Smooth muscle cell (in vitro differentiated cells): ENCODE data around the gene VPS35L. TPM values are rescaled to one million over a fixed set of nuclear protein-coding genes. Genes with fewer than 3 reads are reported as not detected.

ENCODE experiments used
- DNase-seq: peaks from one replicate; lab custom pipeline; 2025; ENCODE audit not compliant: unreplicated experiment; lab: John Stamatoyannopoulos, UW
- H2AFZ ChIP-seq: fragments of 200-600 bp; sonication (generic); 2 replicates; pipeline ENCODE4 v1.6.0; 2016; ENCODE audit warnings: antibody characterized with exemption, low read depth, mild to moderate bottlenecking
- H3F3A ChIP-seq: fragments of 200-600 bp; sonication (generic); 2 replicates; pipeline ENCODE4 v1.6.0; 2017; ENCODE audit warnings: antibody characterized with exemption, low read depth
- H3K27ac ChIP-seq: fragments of 200-600 bp; sonication (generic); 2 replicates; pipeline ENCODE4 v1.5.1; 2016; ENCODE audit warnings: low read depth, mild to moderate bottlenecking
- H3K27me3 ChIP-seq: fragments of 200-600 bp; sonication (generic); 2 replicates; pipeline ENCODE4 v1.6.1; 2016; ENCODE audit warnings: low read depth, mild to moderate bottlenecking
- H3K36me3 ChIP-seq: fragments of 200-600 bp; sonication (generic); 2 replicates; pipeline ENCODE4 v1.5.1; 2016; ENCODE audit warnings: low read depth
- H3K4me1 ChIP-seq: fragments of 200-600 bp; sonication (generic); 2 replicates; pipeline ENCODE4 v1.5.1; 2016; ENCODE audit warnings: low read depth
- H3K4me2 ChIP-seq: fragments of 200-600 bp; sonication (generic); 2 replicates; pipeline ENCODE4 v1.6.0; 2016; ENCODE audit warnings: mild to moderate bottlenecking
- H3K4me3 ChIP-seq: fragments of 200-600 bp; sonication (generic); 2 replicates; pipeline ENCODE4 v1.5.1; 2016; ENCODE audit warnings: mild to moderate bottlenecking
- H3K79me2 ChIP-seq: fragments of 200-600 bp; sonication (generic); 2 replicates; pipeline ENCODE4 v1.6.0; 2016; ENCODE audit warnings: low read depth, mild to moderate bottlenecking
- H3K9ac ChIP-seq: fragments of 200-600 bp; sonication (generic); 2 replicates; pipeline ENCODE4 v1.6.0; 2016; ENCODE audit warnings: low read depth
- H3K9me3 ChIP-seq: fragments of 200-600 bp; sonication (generic); replicated peaks from 2 replicates; pipeline ENCODE4 v1.5.1; 2016; ENCODE audit warnings: low read depth
- H4K20me1 ChIP-seq: fragments of 200-600 bp; sonication (generic); 2 replicates; pipeline ENCODE4 v1.6.0; 2016; ENCODE audit warnings: low read depth
- CTCF ChIP-seq: fragments of 200-600 bp; sonication (generic); IDR thresholded peaks from 2 replicates; pipeline ENCODE4 v1.5.1; 2017; ENCODE audit warnings: borderline replicate concordance, mild to moderate bottlenecking, antibody characterized with exemption; ENCODE audit not compliant: insufficient read depth, poor library complexity, severe bottlenecking
- WGBS: methylation state at CpG from one replicate; pipeline ENCODE4 v1.1.7; 2016; ENCODE audit warnings: low lambda C conversion rate; 5-methylcytosine and 5-hydroxymethylcytosine counted together
- polyA plus RNA-seq: library from polyadenylated mRNA; unstranded; fragments of >200 nt; fragmentation: Nextera tagmentation; extraction: Ambion mirVana; gene quantifications from 2 replicates; pipeline ENCODE4 v1.2.1, GENCODE V29; 2016
- total RNA-seq: library from RNA; depleted of rRNA; stranded (reverse); fragments of >200 nt; gene quantifications from 2 replicates; pipeline ENCODE4 v1.2.3, GENCODE V29; 2014

VPS35L gene
- total and polyA plus RNA-seq, 2 experiments from 2014 or later, result 46.7 to 47.4 TPM

- Histone ChIP-seq H4K20me1 (no peaks in the 10 kb centered on the region), H3K27ac (no peak overlapping the region), H3K9me3 (no peaks in the 10 kb centered on the region), H3K79me2 (no peaks in the 10 kb centered on the region), H3K4me1 (no peaks in the 10 kb centered on the region), H3K36me3 (peaks cover 6% of the 10 kb centered on the region), H3K9ac (no peak overlapping the region), H3K27me3 (no peaks in the 10 kb centered on the region), H3F3A (no peaks in the 10 kb centered on the region), H3K4me2 (no peak overlapping the region), H3K4me3 (no peak overlapping the region), H2AFZ (no peak overlapping the region)
- no peak for DNase-seq
- no peak for TF ChIP-seq CTCF
- WGBS, result 85% methylated on average over 7 of the region's 7 CpGs
Observed at GRCh38 chr16:19645557-19645981, 90.1 kb downstream of the VPS35L start.

- no peak overlapping the region for H2AFZ ChIP-seq
- H3K27me3 ChIP-seq, result no peaks in the 10 kb centered on the region
- no peak overlapping the region for H3K4me3 ChIP-seq
- no peaks in the 10 kb centered on the region for H3F3A ChIP-seq
- no peaks in the 10 kb centered on the region for H3K4me1 ChIP-seq
- 96% methylated on average over 3 of the region's 3 CpGs for WGBS
- H3K4me2 ChIP-seq, result no peak overlapping the region
- H3K27ac ChIP-seq, result no peak overlapping the region
- no peak overlapping the region for H3K9ac ChIP-seq
- no peaks in the 10 kb centered on the region for H3K79me2 ChIP-seq
- H3K36me3 ChIP-seq, result peaks cover 15% of the 10 kb centered on the region
- no peak for TF ChIP-seq CTCF
- no peaks in the 10 kb centered on the region for H4K20me1 ChIP-seq
- H3K9me3 ChIP-seq, result no peaks in the 10 kb centered on the region
- no peak for DNase-seq
Observed at GRCh38 chr16:19649980-19650379, 94.5 kb downstream of the VPS35L start.

GRCh38 chr16:19654147-19654546 is 98.6 kb downstream of the VPS35L start:
- WGBS, result over 99% methylated on average over 9 of the region's 9 CpGs
- Histone ChIP-seq H3K36me3 (peaks cover 15% of the 10 kb centered on the region), H3K27ac (no peak overlapping the region), H3K79me2 (no peaks in the 10 kb centered on the region), H2AFZ (no peak overlapping the region), H3K4me1 (no peaks in the 10 kb centered on the region), H3K9ac (no peak overlapping the region), H3K9me3 (no peaks in the 10 kb centered on the region), H3K4me3 (no peak overlapping the region), H4K20me1 (no peaks in the 10 kb centered on the region), H3F3A (no peaks in the 10 kb centered on the region), H3K4me2 (no peak overlapping the region), H3K27me3 (no peaks in the 10 kb centered on the region)
- no peak for TF ChIP-seq CTCF
- DNase-seq, result no peak

- Histone ChIP-seq H3K36me3 (peaks cover 9% of the 10 kb centered on the region), H3K4me3 (no peak overlapping the region), H3K9me3 (no peaks in the 10 kb centered on the region), H3K4me1 (no peaks in the 10 kb centered on the region), H3K27me3 (no peaks in the 10 kb centered on the region), H3K4me2 (no peak overlapping the region), H3K27ac (no peak overlapping the region), H3F3A (no peaks in the 10 kb centered on the region), H2AFZ (no peak overlapping the region), H3K79me2 (no peaks in the 10 kb centered on the region), H3K9ac (no peak overlapping the region), H4K20me1 (no peaks in the 10 kb centered on the region)
- no peak for TF ChIP-seq CTCF
- 97% methylated on average over 9 of the region's 9 CpGs for WGBS
- DNase-seq, result no peak
Observed at GRCh38 chr16:19655242-19655777, 99.8 kb downstream of the VPS35L start.
